SKM-1 (cell line): ENCODE results near the gene LIN52.
A peak's percentile ranks its signal among the peaks of the same experiment; 100 is the strongest.

Experiments used
- DNase-seq: peaks from one replicate; lab custom pipeline; 2025; ENCODE audit not compliant: unreplicated experiment; lab: John Stamatoyannopoulos, UW

LIN52 gene, protein sequence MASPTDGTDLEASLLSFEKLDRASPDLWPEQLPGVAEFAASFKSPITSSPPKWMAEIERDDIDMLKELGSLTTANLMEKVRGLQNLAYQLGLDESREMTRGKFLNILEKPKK

DNA sequence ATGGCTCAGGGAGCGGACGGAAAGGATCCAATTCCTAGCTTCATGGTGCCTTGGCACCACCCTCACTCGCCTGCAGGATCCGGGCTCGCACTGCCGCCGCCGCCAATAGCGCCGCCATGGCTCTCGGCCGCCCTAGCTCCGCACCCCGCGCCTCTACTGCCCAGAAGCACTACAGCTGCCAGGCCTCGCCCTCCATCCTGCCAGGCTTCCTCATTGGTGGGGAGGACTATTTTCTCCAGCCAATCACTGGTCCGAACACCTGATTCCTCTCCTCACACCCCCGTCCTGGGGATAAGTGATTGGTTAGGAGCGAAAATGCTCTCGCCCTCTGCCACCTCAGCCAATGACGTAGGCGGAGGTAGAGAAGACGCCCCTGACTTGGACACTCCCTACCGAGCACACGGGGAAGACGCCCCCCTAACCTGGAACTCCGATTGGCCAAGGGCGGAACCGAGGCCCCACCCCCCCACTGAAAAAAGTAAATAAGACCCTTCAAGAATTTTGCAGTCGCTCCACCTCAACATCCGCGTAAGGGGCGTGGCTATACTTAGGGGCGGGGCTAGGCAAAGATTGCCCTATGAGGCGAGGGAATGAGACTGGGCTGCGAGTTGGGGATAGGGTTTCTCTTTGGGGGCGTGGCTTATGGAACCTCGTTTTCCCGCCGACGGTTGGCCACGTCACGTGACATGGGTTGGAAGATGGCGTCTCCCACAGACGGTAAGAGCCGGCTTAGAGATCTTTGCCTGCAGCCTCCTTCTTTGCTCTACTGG, at the start of gene LIN52, which contains the start of gene ALDH6A1:
Gene LIN52 (plus strand): TSS at position 680 of the 770 bp plus-strand sequence. CDS start 19 bp downstream, at position 699.
Gene ALDH6A1 (minus strand): TSS at position 177 of the 770 bp plus-strand sequence. CDS start 59 bp downstream, at position 118.
- DNase-seq, result peak; percentile 91

DNA sequence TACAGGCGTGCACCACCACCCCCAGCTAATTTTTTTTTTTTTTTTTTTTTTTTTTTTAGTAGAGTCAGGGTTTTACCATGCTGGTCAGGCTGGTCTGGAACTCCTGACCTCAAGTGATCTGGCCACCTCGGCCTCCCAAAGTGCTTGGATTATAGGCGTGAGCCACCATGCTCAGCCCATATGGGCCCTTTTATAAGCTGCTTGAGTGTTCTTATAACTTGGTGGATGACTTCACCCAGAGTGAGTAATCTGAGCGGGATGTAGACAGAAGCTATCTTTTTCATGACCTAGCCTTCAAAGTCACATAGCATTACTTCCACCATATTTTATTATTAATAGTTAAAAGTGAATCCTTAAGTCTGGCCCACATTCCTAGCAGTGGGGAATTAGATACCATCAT, 49.2 kb upstream of the LIN52 start:
- no peak for DNase-seq

DNA sequence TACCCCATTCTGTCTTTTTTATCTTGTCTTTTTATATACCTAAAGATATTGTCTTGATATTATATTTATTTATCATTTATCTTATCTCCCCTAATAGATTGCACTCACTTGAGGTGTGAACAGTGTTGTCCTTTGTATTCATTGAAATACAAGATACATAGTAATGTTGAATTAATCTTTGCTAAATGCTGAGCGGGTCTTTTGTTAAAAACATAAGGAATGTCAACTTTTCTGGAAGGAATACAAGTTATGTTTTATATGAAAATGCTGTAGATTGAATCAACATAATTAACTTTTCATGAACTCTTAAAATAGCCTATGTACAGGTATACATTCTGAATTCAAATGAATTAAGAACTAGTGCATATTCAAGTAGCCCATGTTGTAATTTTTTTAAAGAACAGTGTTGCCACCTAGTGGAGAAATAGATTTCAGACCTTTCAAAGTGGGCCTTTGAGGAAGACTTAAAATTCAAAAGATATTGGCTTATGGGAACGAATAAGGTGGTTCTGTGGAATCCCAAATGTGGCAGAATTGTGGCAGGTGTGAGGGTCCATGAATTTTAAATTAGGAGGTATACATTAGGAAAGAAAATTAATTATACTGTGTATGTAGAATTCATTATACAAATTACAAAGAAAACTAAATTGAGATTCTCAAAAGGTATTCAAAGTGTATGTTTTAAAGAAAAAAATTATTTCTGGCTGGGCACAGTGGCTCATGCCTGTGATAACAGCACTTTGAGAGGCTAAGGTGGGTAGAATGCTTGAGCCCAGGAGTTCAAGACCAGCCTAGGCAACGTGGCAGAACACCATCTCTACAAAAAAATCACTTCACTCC, 46.5 kb upstream of the LIN52 start:
- peak; percentile 4 for DNase-seq

DNA sequence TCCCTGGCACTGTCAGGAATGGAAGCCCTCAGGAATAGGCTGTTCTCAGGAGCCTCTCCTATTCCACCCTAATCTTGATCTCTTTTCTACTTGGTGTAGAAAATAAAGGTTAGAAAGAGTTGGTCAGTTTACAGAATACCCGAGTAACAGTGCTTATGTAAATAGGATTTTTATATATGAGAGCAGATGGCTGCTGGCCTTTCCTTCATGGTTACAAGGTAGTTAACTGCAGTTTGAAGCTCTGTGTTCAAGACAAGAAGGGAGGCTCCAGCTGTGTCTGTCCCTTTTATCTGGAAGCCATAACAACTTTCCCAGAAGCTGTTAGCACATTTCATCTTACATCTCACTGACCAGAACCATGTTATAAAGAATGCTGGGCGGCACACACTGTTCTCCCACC, 42.5 kb upstream of the LIN52 start:
- DNase-seq, result no peak

DNA sequence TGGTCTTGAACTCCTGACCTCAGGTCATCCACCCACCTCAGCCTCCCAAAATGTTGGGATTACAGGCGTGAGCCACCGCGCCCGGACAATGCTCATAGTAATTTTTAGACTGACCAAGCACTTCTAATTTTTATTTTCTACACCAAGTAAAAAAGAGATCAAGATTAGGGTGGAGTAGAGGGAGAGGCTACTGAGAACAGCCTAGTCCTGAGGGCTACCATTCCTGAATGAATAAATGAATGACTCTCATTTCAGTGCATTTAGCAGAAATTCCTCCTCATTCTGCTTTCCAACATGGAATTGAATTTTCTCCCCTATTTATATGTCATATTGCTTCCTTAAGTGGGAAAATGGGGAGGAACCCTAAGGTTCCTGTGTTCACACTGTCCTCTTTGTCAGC, 39.2 kb upstream of the LIN52 start:
- no peak for DNase-seq

DNA sequence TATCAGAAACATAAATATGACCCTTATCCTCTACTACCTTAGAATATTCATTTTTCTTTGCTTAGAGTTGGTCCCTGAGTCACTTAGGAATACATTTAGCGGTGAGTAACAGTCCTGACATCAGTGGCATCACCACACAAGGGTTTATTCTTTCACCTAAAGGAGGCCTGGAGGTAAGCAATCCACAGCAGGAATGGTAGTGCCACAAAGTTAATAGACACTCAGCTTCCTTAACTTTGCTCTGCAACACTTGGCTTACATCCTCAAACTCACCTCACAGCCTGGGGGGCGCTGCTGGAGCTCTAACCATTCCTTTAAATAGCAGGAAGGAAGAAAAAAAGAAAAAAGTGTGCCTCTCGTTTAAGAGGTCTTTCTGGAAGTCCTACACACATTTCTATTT, 36.5 kb upstream of the LIN52 start:
- no peak for DNase-seq

DNA sequence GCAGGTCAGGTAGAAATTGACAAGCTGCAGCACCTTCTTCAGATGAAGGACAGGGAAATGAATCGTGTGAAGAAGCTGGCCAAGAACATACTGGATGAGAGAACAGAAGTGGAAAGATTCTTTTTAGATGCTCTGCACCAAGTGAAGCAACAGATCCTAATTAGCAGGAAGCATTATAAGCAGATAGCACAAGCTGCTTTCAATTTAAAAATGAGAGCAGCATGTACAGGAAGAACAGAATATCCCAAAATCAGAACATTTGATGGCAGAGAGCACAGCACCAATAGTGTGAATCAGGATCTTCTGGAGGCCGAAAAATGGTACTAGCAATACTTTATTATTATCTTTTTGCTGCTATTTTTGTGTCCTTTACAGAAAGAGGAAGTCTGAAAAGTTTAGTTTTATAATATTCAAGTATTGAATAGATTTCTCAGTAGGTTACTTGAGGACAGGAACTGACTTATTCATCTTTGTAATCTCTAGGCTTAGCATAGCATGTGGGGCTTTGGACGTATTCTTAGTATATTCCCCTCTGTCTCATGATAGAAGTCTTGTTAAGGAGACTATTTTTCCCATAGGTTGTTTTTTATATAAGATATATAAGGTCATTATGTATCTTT, 34.8 kb upstream of the LIN52 start:
- no peak for DNase-seq

DNA sequence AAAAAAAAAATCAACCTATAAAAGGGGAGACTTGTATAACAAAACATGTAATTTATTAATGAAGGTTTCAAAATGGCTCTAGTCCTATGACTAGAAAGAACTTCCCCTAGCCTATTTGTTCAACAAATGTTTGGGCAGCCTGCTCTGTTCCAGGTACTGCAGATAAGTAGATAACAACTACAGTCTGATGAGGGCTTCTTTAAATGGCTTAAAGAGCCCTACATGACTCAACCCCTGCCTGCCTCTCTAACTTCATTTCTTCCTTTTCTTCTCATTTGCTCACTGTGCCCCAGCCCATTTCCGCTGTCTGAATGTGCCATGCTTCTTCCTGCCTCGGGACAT, 22.0 kb upstream of the LIN52 start:
- no peak for DNase-seq

DNA sequence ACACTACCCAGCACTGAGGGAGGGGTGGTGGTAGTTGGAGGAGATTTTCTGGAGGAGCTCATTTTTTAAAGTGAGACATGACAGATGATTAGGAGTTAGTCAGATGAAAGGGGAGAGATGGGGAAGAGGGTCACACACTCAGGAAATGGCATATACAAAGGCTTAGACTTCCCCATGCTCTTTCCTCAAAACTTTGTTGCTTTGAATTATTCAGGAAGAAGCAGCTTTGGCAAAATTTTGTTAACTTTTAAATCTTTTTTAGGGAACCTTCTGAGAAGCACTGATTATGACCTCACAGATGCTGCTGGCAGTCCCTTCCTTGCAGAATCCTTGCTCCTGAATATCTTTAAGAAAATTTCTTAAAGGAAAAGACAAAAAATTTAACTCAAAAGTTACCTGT, 20.3 kb upstream of the LIN52 start:
- DNase-seq, result no peak

DNA sequence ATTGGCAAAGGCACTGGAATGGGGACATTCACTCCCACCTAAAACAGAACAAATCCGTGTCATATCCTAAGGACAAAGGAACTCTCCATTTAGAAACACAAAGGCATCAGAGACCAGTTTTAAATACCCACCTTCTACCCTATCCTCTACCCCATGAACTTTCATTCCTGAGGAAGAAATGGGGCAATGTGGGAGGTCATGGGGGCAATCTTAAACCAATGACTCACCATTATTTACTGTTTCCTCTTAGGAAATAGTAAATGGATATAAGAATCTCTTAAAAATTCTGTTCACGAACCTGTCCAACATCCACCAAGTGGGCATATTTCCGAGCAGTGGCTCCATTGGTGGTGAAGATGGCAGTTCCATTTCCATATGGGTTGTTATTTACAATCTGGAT, 19.9 kb upstream of the LIN52 start:
- DNase-seq, result no peak

DNA sequence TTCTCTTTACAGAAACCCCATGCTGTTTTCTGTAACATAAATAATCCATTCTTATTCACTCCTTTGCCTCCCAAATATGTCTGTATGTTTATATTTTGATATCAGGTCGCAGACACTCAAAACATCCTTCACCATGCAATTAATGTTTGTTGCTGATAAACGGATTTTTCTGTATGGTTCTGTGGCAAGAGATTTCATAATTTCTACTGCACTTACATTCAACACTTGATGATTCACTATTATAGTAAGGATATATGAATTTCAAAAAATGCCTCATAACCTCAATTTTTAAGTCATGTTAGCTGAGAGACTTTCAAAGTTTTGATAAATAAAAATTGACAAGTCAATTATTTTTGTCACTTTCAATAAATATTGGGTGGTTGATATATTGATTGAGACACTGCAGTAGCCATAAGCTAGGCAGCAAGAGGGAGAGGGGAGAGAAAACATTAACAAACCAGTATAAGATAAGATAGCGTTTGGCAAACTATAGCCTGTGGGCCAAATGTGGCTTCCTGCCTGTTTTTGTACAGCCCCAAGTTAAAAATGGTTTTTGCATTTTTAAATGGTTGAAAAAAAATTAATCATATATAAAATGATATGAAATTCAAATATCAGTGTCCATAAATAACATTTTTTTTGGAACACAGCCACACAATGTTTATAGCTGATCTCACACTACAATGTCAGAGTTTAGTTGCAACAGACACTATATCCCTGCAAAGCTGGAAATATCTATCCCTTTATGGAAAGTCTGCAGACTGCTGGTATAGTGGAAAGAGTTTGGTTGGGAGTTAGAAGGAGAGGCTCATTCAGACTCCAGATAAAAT, 18.8 kb upstream of the LIN52 start:
- no peak for DNase-seq

DNA sequence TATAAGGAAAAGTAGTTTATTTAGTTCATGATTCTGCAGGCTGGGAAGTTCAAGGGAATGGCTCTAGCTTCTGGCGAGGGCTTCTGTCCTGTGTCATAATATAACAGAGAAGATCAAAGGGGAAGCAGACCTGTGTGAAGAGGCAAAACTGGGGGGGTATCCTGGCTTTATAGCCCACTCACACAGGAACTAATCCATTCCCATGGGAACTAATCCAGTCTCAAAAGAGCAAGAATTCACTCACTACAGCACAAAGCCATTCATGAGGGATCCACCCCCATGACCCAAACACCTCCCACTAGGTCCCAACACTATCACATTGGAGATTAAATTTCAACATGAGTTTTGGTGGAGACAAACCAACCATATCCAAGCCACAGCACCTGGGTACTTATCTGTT, 7.4 kb upstream of the LIN52 start:
- DNase-seq, result no peak

DNA sequence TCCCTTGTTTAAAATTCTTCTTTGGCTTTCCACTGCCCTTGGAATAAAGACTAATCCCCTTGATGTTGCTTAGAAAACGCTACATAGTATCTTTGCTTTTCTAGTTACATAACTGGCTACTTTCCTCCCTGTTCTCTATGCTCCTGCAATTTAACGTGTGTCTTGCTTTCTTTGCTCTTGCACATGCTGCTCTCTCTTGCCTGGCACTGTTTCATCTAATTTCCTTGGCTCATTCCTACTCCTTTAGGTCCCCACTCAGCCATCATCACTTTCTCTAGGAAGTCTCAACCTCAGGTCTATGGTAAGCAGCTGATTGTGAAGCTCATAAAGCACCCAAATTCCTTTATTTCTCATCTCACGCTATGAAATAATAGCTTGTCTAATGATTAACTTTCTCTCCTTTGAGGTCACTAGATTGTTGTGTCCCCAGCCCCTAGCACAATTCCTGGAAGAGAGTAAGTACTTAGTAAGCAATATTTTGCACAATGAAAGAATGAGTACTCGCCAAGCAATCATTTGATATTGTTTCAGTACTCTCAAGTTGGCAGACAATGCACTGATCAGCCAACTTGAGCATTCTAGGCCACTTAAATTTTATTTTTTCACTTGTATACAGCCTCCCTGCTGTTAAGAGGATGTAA, 3.8 kb upstream of the LIN52 start:
- DNase-seq, result no peak

DNA sequence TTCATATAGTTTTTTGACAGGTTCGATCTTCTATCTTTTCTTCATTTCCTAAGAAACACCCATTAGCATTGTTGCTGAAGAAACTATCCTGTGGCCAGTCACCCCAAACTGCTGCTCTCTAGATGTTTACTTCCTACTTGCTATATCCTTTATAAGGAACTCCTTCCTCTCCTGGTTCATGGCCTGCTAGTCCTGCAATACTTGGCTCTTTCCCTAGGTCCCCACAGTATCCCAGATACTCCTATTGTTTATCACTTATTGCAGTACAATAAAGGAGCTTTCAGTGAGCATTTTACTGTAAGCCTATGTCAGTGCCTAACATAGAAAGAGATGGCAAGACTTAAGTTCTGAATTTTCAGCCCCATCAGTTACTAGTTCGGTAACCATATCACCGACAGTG, 3.3 kb upstream of the LIN52 start:
- DNase-seq, result no peak

DNA sequence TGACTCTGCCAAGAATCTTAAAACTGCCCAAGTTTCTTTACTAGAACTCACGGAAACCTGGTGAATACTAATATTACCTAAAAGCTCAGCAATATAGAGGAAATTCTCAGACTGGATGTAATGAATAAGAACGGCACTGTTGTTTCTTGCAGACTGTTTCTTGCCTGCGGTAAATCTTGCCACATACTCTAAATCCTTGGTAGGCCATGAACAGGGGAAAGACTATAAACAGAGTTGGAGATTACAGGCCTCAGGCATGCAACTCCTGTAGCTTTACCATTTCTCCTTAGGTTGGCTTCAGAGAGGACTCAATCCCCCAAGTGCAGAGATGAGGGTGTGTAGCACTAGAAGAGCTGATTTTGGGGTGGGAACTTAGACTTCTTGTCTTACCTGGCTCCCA, 1.6 kb upstream of the LIN52 start:
- DNase-seq, result no peak

DNA sequence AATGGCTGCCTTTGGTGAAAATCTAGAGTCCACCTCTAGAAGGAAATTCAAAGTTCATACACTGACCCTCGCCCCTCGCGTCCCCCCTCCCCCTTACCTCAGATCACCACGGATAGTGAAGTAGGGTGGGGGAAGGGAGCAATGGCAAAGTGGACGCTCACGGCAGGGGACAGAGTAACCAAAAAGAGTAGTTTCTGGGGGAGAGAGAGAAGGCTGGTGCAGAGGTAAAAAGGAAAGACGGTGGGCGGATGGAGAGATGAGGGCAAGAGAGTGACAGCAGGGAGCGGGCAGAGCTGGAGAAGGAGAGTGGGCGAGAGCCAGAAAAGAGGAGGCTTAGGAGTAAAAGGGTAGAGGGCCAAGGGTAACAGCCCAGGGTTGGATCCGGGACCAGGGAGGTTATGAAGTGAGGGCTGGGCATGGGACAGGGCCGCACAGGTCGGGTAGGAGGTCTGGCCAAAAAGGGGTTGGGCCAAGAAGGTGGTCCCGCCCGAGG, 926 bp upstream of the LIN52 start:
- DNase-seq, result no peak

DNA sequence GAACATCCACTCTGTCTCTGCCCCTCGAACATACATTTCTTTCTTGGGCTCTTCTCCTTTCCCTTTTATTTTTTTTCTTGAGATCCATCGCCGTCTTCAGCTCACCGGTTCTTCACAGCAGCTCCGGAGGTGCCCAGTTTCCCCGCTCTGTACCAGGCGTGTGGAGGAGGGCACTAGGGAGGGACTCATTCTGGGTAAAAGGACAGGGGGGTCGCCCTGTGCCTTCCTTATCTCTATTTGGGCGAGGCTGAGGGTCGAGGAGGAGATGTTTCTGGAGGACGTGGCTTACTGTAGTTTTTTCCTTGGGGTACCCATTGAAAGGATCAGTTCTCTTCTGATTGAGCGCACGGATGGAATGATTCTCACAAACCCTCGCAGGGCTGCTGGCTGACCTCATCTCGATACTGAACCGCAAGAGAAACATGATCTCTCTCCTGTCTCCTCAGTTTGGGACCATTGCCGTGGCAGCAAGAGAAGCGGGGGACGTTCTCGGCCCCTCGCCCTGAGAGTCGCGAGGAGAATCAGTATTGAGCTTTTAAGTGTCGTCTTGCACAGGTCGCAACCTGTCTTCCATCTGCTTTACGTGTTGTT, 386 bp downstream of the LIN52 start:
- no peak for DNase-seq

DNA sequence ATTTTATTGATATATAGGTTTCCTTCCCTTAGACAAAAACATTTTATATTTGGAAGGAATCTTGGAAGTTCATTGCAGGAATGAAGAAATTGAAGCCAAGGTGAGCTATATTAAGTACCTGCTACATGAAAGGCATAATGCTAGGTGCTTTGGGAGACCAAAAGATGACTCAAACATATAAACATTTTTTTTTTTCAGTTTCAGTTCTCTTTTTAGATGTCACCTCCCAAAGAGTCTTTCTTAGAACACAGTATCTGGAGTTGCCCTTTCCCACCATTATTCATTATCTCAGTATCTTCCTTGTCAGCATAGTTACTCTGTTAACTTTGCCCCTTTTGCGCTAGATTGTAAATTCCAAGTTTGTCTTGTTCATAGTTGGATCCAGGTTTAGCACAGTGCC, 1.1 kb downstream of the LIN52 start:
- DNase-seq, result no peak

DNA sequence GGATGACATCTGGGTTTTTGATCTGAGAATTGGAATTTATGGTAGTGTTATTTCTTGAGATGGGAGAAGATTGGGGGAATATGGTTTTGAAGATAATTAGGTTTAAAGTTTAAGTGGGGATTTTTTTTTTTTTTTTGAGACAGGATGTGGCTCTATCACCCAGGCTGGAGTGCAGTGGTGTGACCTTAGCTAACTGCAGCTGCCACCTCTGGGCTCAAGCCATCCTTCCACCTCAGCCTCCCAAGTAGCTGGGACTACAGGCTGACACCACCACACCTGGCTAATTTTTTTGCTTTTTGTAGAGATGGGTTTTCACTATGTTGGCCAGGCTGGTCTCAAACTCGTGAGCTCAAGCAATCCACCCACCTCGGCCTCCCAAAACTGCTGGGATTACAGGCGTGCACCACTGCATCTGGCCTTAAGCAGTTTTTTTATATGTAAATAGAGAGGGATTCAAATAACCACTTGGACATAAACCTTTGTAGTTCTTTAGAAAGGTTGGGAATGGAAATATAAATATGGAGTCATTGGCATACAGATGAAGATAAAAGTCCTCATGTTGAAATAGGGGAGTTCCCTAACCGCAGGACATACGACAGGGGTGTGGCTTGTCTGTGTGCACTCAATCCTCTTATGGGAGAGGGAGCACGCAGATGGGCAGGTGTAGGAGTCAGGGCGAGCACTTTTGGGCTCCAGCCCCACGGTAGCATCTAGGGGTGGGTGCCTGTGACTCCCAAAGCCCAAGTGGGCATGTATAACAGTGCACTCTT, 4.7 kb downstream of the LIN52 start:
- no peak for DNase-seq
